MCF 10A (cell line): ENCODE measurements around the gene VEGFB. TPM values are rescaled to one million over a fixed set of nuclear protein-coding genes. Genes with fewer than 3 reads are reported as not detected.

Experiments used
- BruUV-seq: library from RNA; stranded (reverse); fragments of 400-500 nt; replicated peaks from 2 replicates; lab custom pipeline; 2021; lab: Mats Ljungman, UMichigan
- CTCF ChIA-PET: fragments of 300-600 bp; sonication (Branson Sonifier 250); formaldehyde crosslinking; extraction: SDS; loops from one replicate; lab custom pipeline; 2021; ENCODE audit warnings: antibody characterized with exemption, inconsistent platforms; lab: Yijun Ruan, JAX
- POLR2A ChIA-PET: fragments of 300-600, 350-650 bp; sonication (Branson Sonifier 250); formaldehyde crosslinking; extraction: SDS; loops from one replicate; lab custom pipeline; 2020; ENCODE audit warnings: antibody characterized with exemption, inconsistent platforms; lab: Yijun Ruan, JAX
- DNase-seq: peaks from one replicate; pipeline ENCODE4 v3.0.0-alpha.2; 2018; ENCODE audit not compliant: unreplicated experiment
- H3K27ac Mint-ChIP-seq: one replicate; pipeline ENCODE4 v1.8.0; 2022; ENCODE audit warnings: mild to moderate bottlenecking, low read depth, mixed read lengths; ENCODE audit not compliant: unreplicated experiment
- H3K27me3 Mint-ChIP-seq: one replicate; pipeline ENCODE4 v1.8.0; 2022; ENCODE audit warnings: mixed read lengths; ENCODE audit not compliant: insufficient read depth, unreplicated experiment
- H3K36me3 Mint-ChIP-seq: one replicate; pipeline ENCODE4 v1.8.0; 2022; ENCODE audit warnings: mild to moderate bottlenecking, moderate library complexity, mixed read lengths; ENCODE audit not compliant: insufficient read depth, unreplicated experiment
- H3K4me1 Mint-ChIP-seq: one replicate; pipeline ENCODE4 v1.8.0; 2022; ENCODE audit warnings: mixed read lengths; ENCODE audit not compliant: insufficient read depth, unreplicated experiment
- H3K4me3 Mint-ChIP-seq: one replicate; pipeline ENCODE4 v1.8.0; 2022; ENCODE audit warnings: mild to moderate bottlenecking, moderate library complexity, mixed read lengths; ENCODE audit not compliant: unreplicated experiment
- H3K9me3 Mint-ChIP-seq: one replicate; pipeline ENCODE4 v1.8.0; 2022; ENCODE audit warnings: mixed read lengths; ENCODE audit not compliant: unreplicated experiment
- CTCF ChIP-seq: fragments of 200-600 bp; IDR thresholded peaks from one replicate; pipeline ENCODE4 v1.8.0; 2022; ENCODE audit warnings: antibody characterized with exemption, mild to moderate bottlenecking; ENCODE audit not compliant: unreplicated experiment
- intact Hi-C: fragments of 100-400 bp; cut with micrococcal nuclease; formaldehyde crosslinking; loops from 2 replicates; pipeline ENCODE4 v1.14.1; 2022
- total RNA-seq: library from RNA; stranded (reverse); gene quantifications from 2 replicates; pipeline ENCODE4 v1.2.3, GENCODE V29; 2022

VEGFB gene
- total RNA-seq, 1 experiment from 2014 or later = 46.0 TPM

DNA sequence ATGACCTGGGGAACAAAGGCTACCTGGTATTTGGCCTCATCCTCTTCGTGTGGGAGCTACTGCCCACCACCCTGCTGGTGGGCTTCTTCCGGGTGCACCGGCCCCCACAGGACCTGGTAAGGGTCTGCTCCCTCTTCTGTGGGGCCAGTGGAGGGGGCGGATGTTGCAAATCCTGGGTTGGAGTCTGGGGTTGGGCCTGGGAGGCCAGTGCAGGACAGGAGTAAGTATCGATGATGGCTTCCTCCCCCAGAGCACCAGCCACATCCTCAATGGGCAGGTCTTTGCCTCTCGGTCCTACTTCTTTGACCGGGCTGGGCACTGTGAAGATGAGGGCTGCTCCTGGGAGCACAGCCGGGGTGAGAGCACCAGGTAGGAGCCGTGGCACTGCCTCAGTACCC is 54.0 kb downstream of the VEGFB start:
- BruUV-seq = no TSS peak
- DNase-seq = no peak
- peaks cover 11% of the 10 kb centered on the region for H3K27me3 Mint-ChIP-seq
- no peak overlapping the region for H3K4me3 Mint-ChIP-seq
- no peak overlapping the region for H3K27ac Mint-ChIP-seq
- POLR2A ChIA-PET = interaction anchor here (0.5 to 1.1 kb wide), 2 partner anchors 37 to 190 kb away, joined by 3 to 4 read pairs; partner anchors contain the start of gene PLCB3
- peaks cover 15% of the 10 kb centered on the region for H3K4me1 Mint-ChIP-seq
- H3K36me3 Mint-ChIP-seq = peaks cover 13% of the 10 kb centered on the region
- no peaks in the 10 kb centered on the region for H3K9me3 Mint-ChIP-seq
- intact Hi-C loops = loop anchor here (5.0 kb wide), 2 partner anchors 36 to 101 kb away; partner anchors contain the start of genes PLCB3 and STIP1
- CTCF ChIA-PET = interaction anchor here (9.9 kb wide), 1 partner anchor 14 kb away, joined by 96 read pairs; the partner anchor contains the start of gene CATSPERZ
- no peak for TF ChIP-seq CTCF

Other genes starting within 250 kb of the VEGFB start
- 50.9 and 56.0 TPM in 2 replicates for gene OTUB1, start 248.1 kb upstream of the VEGFB start, total RNA-seq
- 2.7 and 7.0 TPM in 2 replicates for gene FLRT1, start 198.7 kb upstream of the VEGFB start, total RNA-seq
- 15.1 and 15.7 TPM in 2 replicates for gene MACROD1, start 68.5 kb upstream of the VEGFB start, total RNA-seq
- gene STIP1, start 48.4 kb upstream of the VEGFB start, total RNA-seq = 161 and 171 TPM in 2 replicates
- 0.44 and 1.0 TPM in 2 replicates for gene FERMT3, start 27.9 kb upstream of the VEGFB start, total RNA-seq
- 27.0 and 31.3 TPM in 2 replicates for gene TRPT1, start 8.4 kb upstream of the VEGFB start, total RNA-seq
- gene NUDT22, start 8.3 kb upstream of the VEGFB start, total RNA-seq = 51.0 and 73.6 TPM in 2 replicates
- gene DNAJC4, start 4.0 kb upstream of the VEGFB start, total RNA-seq = 19.5 and 27.0 TPM in 2 replicates
- 84.7 and 86.0 TPM in 2 replicates for gene FKBP2, start 6.5 kb downstream of the VEGFB start, total RNA-seq
- 583 and 684 TPM in 2 replicates for gene PPP1R14B, start 12.4 kb downstream of the VEGFB start, total RNA-seq
- 34.6 and 39.0 TPM in 2 replicates for gene PLCB3, start 16.9 kb downstream of the VEGFB start, total RNA-seq
- gene BAD, start 50.1 kb downstream of the VEGFB start, total RNA-seq = 67.4 and 79.7 TPM in 2 replicates
- gene GPR137, start 51.3 kb downstream of the VEGFB start, total RNA-seq = 36.0 and 49.5 TPM in 2 replicates
- gene KCNK4, start 56.7 kb downstream of the VEGFB start, total RNA-seq = not detected in 2 replicates
- gene CATSPERZ, start 65.8 kb downstream of the VEGFB start, total RNA-seq = 0.68 TPM in 1 of 2 replicates, not detected in the other
- gene ESRRA, start 70.9 kb downstream of the VEGFB start, total RNA-seq = 52.0 and 63.4 TPM in 2 replicates
- gene TRMT112, start 83.0 kb downstream of the VEGFB start, total RNA-seq = 284 and 354 TPM in 2 replicates
- 274 and 302 TPM in 2 replicates for gene PRDX5, start 83.5 kb downstream of the VEGFB start, total RNA-seq
- gene CCDC88B, start 105.6 kb downstream of the VEGFB start, total RNA-seq = 4.2 and 6.0 TPM in 2 replicates
- gene RPS6KA4, start 124.6 kb downstream of the VEGFB start, total RNA-seq = 42.5 and 46.5 TPM in 2 replicates